Caco-2 (cell line): Measurements from ENCODE around the gene COMMD10. TPM values are rescaled to one million over a fixed set of nuclear protein-coding genes. Genes with fewer than 3 reads are reported as not detected.

Experiments
- BruUV-seq: library from RNA; stranded (reverse); fragments of 400-500 nt; replicated peaks from 2 replicates; lab custom pipeline; 2021; lab: Mats Ljungman, UMichigan
- CTCF ChIA-PET: fragments of 300-600 bp; sonication (Branson Sonifier 250); formaldehyde crosslinking; loops from one replicate; lab custom pipeline; 2022; ENCODE audit warnings: antibody characterized with exemption; lab: Charles Lee
- POLR2A ChIA-PET: fragments of 300-600 bp; sonication (Branson Sonifier 250); formaldehyde crosslinking; loops from one replicate; lab custom pipeline; 2022; ENCODE audit warnings: antibody characterized with exemption; lab: Charles Lee
- DNase-seq, 2 experiments: peaks; one replicate each; pipeline versions ENCODE4 v3.0.0 to v3.0.0-alpha.2; 2020 to 2022
- H3K27me3 ChIP-seq: replicated peaks from 2 replicates; pipeline ENCODE4 v1.6.0; 2011; ENCODE audit warnings: low read length; ENCODE audit not compliant: control insufficient read depth, insufficient read depth
- H3K36me3 ChIP-seq: 2 replicates; pipeline ENCODE4 v1.5.1; 2011; ENCODE audit warnings: low read length; ENCODE audit not compliant: control insufficient read depth, insufficient read depth
- H3K4me1 ChIP-seq: fragments of 250-450 bp; sonication (Bioruptor Pico); 2 replicates; pipeline ENCODE4 v1.5.1; 2020; ENCODE audit warnings: mild to moderate bottlenecking
- H3K4me3 ChIP-seq: 2 replicates; pipeline ENCODE4 v1.5.1; 2011; ENCODE audit warnings: low read depth, mild to moderate bottlenecking, control low read depth, low read length
- H3K9me3 ChIP-seq: fragments of 250-450 bp; sonication (Bioruptor Pico); 2 replicates; pipeline ENCODE4 v1.5.1; 2020; ENCODE audit warnings: mild to moderate bottlenecking, moderate library complexity
- H3K27ac Mint-ChIP-seq: one replicate; pipeline ENCODE4 v1.8.0; 2022; ENCODE audit warnings: mixed read lengths; ENCODE audit not compliant: unreplicated experiment
- H3K27me3 Mint-ChIP-seq: one replicate; pipeline ENCODE4 v1.8.0; 2022; ENCODE audit warnings: mixed read lengths; ENCODE audit not compliant: insufficient read depth, unreplicated experiment
- H3K36me3 Mint-ChIP-seq: one replicate; pipeline ENCODE4 v1.8.0; 2022; ENCODE audit warnings: mild to moderate bottlenecking, mixed read lengths; ENCODE audit not compliant: insufficient read depth, unreplicated experiment
- H3K4me1 Mint-ChIP-seq: one replicate; pipeline ENCODE4 v1.8.0; 2022; ENCODE audit warnings: low read depth, mixed read lengths; ENCODE audit not compliant: unreplicated experiment
- H3K4me3 Mint-ChIP-seq: one replicate; pipeline ENCODE4 v1.8.0; 2022; ENCODE audit warnings: mild to moderate bottlenecking, moderate library complexity, mixed read lengths; ENCODE audit not compliant: unreplicated experiment
- H3K9me3 Mint-ChIP-seq: one replicate; pipeline ENCODE4 v1.8.0; 2022; ENCODE audit warnings: mixed read lengths; ENCODE audit not compliant: unreplicated experiment
- CTCF ChIP-seq, 2 experiments: fragments of 200-600 bp in 1 of 2; IDR thresholded peaks; 1 replicate in 1 of 2; 2 replicates in 1 of 2; pipeline versions ENCODE4 v1.5.1 to v1.8.0; 2011 to 2022; ENCODE audit warnings: antibody characterized with exemption in 1 of 2, control low read depth in 1 of 2, inconsistent platforms in 1 of 2, low read depth in 1 of 2, low read length in 1 of 2, mild to moderate bottlenecking in 1 of 2, moderate library complexity in 1 of 2; ENCODE audit not compliant: insufficient read depth in 1 of 2, severe bottlenecking in 1 of 2, unreplicated experiment in 1 of 2
- intact Hi-C: fragments of 100-400 bp; cut with micrococcal nuclease; formaldehyde crosslinking; loops from one replicate; pipeline ENCODE4 v1.10.0; 2022; ENCODE audit not compliant: unreplicated experiment
- total RNA-seq: library from RNA; stranded (reverse); gene quantifications from 2 replicates; pipeline ENCODE4 v1.2.3, GENCODE V29; 2022

COMMD10 gene
- total RNA-seq, 1 experiment from 2014 or later: 26.4 TPM

GRCh38 chr5:116154931-116155330 is 70.1 kb downstream of the COMMD10 start:
- intact Hi-C loops: no loop called here
- POLR2A ChIA-PET: no interaction called here
- no peak for TF ChIP-seq CTCF (IDR thresholded peaks at IDR 0.05; ENCODE audit: insufficient read depth in 1 of 2, low read depth in 1 of 2, low read length in 1 of 2, severe bottlenecking in 1 of 2, unreplicated experiment in 1 of 2)
- no peak for DNase-seq
- Mint-ChIP-seq H3K9me3 (no peaks in the 10 kb centered on the region), H3K4me1 (peaks cover 6% of the 10 kb centered on the region), H3K36me3 (no peaks in the 10 kb centered on the region), H3K27ac (no peak overlapping the region), H3K27me3 (no peaks in the 10 kb centered on the region), H3K4me3 (no peak overlapping the region)
- H3K36me3 ChIP-seq: no peaks in the 10 kb centered on the region
- no peaks in the 10 kb centered on the region for H3K4me1 ChIP-seq
- H3K27me3 ChIP-seq: no peaks in the 10 kb centered on the region
- BruUV-seq: no TSS peak
- CTCF ChIA-PET: no interaction called here
- no peaks in the 10 kb centered on the region for H3K9me3 ChIP-seq
- no peak overlapping the region for H3K4me3 ChIP-seq

GRCh38 chr5:116157902-116158301 is 73.1 kb downstream of the COMMD10 start:
- no peak for TF ChIP-seq CTCF (IDR thresholded peaks at IDR 0.05; ENCODE audit: insufficient read depth in 1 of 2, low read depth in 1 of 2, low read length in 1 of 2, severe bottlenecking in 1 of 2, unreplicated experiment in 1 of 2)
- Mint-ChIP-seq H3K36me3 (no peaks in the 10 kb centered on the region), H3K4me1 (peaks cover 6% of the 10 kb centered on the region), H3K27me3 (no peaks in the 10 kb centered on the region), H3K4me3 (no peak overlapping the region), H3K27ac (no peak overlapping the region), H3K9me3 (no peaks in the 10 kb centered on the region)
- CTCF ChIA-PET: no interaction called here
- POLR2A ChIA-PET: no interaction called here
- H3K4me3 ChIP-seq: no peak overlapping the region
- H3K4me1 ChIP-seq: no peaks in the 10 kb centered on the region
- H3K36me3 ChIP-seq: no peaks in the 10 kb centered on the region
- no peaks in the 10 kb centered on the region for H3K27me3 ChIP-seq
- BruUV-seq: no TSS peak
- H3K9me3 ChIP-seq: no peaks in the 10 kb centered on the region
- no peak for DNase-seq
- intact Hi-C loops: no loop called here

- POLR2A ChIA-PET: no interaction called here
These were observed 74.2 kb downstream of the COMMD10 start for GRCh38 chr5:116159006-116159405.

More at GRCh38 chr5:116159006-116159405, 74.2 kb downstream of the COMMD10 start:
- Histone ChIP-seq H3K36me3 (no peaks in the 10 kb centered on the region), H3K27me3 (no peaks in the 10 kb centered on the region), H3K9me3 (no peaks in the 10 kb centered on the region), H3K4me1 (no peaks in the 10 kb centered on the region), H3K4me3 (no peak overlapping the region)
- Mint-ChIP-seq H3K9me3 (no peaks in the 10 kb centered on the region), H3K27ac (no peak overlapping the region), H3K36me3 (no peaks in the 10 kb centered on the region), H3K27me3 (no peaks in the 10 kb centered on the region), H3K4me1 (peaks cover 6% of the 10 kb centered on the region), H3K4me3 (no peak overlapping the region)
- DNase-seq: no peak
- BruUV-seq: no TSS peak
- no peak for TF ChIP-seq CTCF (IDR thresholded peaks at IDR 0.05; ENCODE audit: insufficient read depth in 1 of 2, low read depth in 1 of 2, low read length in 1 of 2, severe bottlenecking in 1 of 2, unreplicated experiment in 1 of 2)
- CTCF ChIA-PET: no interaction called here
- intact Hi-C loops: no loop called here
